ENCODE results near the gene RHEB.

The RHEB gene

GRCh38 chr7:151432658-151433521 is 86.8 kb downstream of the RHEB start:
- no peak for DNase-seq (ENCODE audit: low read depth in 2 of 2)

- DNase-seq (ENCODE audit: low read depth in 2 of 2) = no peak
Measured at GRCh38 chr7:151431768-151432311, 87.9 kb downstream of the RHEB start.

DNA sequence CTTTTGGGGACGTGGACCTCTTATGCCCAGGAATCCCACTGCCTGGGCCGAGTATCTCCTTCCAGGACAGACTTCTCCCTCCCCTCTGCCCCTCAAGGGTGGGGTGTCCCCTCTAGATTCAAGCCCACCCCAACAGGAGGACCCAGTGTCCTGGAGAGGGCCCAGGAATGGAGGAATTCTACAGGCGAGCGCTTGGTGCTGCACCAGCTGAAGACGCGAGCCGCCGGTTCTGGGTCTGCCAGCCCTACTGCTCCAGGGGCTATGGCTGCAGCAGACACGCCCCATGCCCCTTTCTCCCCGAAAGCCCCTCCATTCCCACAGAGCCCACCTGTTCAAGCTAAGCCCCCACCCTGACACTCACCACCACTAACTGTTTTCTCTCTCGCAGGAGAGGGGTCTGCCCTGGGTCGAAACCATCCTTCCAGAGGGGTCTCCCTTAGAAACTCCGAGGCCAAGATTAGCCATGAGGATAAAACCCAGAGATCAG is 88.4 kb downstream of the RHEB start:
- DNase-seq (ENCODE audit: low read depth in 2 of 2) = no peak

- DNase-seq (ENCODE audit: low read depth in 2 of 2) = no peak
Measured at GRCh38 chr7:151430391-151431205, 89.1 kb downstream of the RHEB start.

DNA sequence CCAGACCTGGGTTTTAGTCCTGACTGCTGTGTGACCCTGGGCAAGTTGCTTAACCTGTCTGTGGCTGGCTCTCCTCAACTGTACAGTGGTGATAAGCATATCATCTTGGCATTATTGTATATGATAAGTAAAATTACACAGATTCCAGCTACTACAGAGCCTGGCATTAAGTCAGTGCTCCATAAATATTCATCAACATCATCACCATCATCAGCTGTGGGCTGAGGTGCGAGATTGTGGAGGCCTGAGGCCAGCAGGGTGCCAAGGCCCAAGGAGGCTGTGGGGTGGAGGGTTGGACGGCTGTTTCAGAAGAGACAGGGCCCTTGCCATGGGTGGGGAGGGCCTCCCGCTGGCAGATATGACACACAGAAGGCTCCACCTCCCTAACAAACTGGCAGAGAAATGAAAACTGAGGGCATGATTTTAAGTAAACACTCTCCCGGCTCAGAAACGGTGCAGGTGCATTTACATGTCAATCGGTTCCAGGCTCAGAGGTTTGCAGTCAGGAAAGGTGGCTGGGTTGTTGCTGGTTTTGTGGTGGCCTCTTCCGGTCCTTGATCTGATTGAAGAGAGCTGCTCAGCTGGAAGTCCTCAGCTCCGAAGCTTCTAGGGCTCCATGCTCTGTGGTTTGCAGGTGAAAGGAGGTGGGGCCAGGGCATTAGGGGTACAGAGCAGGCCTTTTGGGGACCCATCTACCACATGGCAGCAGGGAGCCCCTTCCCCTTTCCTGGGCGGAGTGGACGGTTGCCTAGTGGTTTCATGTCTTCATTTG is 89.9 kb downstream of the RHEB start:
- peak in 1 of 2 donors; percentile 21 for DNase-seq (ENCODE audit: low read depth in 2 of 2)

GRCh38 chr7:151429237-151429559 is 90.5 kb downstream of the RHEB start:
- no peak for DNase-seq (ENCODE audit: low read depth in 2 of 2)

- no peak for DNase-seq (ENCODE audit: low read depth in 2 of 2)
Measured at GRCh38 chr7:151428378-151429236, 91.1 kb downstream of the RHEB start.

DNA sequence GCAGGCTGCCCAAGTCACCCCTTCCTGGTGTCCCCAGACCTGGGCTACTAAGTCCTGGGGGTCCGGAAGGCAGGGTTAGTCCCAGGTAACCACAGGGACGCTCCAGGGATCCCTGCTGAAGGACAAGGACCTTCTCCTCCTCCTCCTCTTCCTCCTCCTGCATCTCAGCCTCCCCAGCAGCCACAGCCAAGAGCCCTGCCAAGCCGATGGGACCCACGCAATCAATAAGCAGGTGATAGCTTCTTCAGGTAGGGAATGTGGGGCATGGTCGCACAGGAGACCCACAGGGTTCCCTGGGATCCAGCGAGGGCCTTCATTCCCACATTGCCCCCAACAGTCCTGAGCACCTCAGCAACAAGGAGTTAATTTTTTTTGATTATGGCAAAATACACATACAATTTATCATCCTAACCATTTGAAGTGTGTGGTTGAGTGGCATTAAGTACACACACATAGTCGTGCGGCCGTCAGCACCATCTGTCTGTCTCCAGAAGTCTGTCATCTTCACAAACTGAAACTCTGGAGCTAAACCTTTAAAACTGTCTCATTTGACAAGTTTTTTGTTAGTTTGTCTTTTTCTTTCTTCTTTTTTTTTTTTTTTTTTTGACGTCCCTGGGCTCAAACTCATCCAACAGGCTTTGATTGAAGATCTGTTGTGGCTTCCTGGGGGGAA is 91.9 kb downstream of the RHEB start:
- DNase-seq (ENCODE audit: low read depth in 2 of 2) = no peak

GRCh38 chr7:151426904-151427704 is 92.6 kb downstream of the RHEB start:
- DNase-seq (ENCODE audit: low read depth in 2 of 2) = no peak

GRCh38 chr7:151426441-151426903 is 93.2 kb downstream of the RHEB start:
- DNase-seq (ENCODE audit: low read depth in 2 of 2) = no peak

- no peak for DNase-seq (ENCODE audit: low read depth in 2 of 2)
Measured at GRCh38 chr7:151425670-151426440, 93.8 kb downstream of the RHEB start.

DNA sequence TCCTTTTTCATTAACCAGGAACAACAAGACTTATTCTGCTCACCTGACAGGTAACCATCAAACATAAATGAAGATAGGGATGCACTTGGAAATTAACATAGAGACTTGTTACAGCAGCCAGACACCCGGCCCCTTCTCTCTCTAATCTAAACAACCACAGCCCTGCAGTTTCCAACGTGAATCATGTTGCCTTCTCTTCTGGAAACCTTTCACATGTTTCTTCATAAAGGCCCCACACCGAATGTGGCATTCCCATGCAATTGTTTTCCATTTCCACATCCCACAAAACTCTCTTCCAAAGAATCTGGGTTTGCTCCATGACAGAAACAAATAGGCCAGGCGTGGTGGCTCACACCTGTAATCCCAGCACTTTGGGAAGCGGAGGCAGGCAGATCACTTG is 94.9 kb downstream of the RHEB start:
- DNase-seq (ENCODE audit: low read depth in 2 of 2) = no peak

GRCh38 chr7:151423936-151424335 is 95.8 kb downstream of the RHEB start:
- no peak for DNase-seq (ENCODE audit: low read depth in 2 of 2)

GRCh38 chr7:151423226-151423625 is 96.5 kb downstream of the RHEB start:
- DNase-seq (ENCODE audit: low read depth in 2 of 2) = no peak

GRCh38 chr7:151422212-151422611 is 97.5 kb downstream of the RHEB start:
- no peak for DNase-seq (ENCODE audit: low read depth in 2 of 2)

DNA sequence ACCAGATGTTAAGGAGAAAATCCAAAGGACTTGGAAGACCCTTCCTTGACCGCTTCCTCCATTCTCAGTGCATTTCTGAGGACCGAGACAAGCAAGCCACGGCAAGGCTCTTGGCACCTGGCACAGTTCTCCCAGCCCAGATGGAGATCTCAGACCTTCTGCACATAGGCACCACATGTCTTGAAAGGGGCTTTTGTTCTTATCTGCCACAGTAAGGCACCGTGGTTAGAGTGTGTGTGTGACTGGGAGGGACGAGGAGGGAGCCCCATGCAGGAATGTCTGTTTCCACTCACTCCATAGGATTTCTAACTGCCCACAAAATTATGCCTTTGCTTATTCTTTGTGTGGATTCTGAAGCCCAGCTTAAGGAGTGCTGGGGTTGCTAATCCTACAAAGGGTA is 99.6 kb downstream of the RHEB start:
- no peak for DNase-seq (ENCODE audit: low read depth in 2 of 2)

DNA sequence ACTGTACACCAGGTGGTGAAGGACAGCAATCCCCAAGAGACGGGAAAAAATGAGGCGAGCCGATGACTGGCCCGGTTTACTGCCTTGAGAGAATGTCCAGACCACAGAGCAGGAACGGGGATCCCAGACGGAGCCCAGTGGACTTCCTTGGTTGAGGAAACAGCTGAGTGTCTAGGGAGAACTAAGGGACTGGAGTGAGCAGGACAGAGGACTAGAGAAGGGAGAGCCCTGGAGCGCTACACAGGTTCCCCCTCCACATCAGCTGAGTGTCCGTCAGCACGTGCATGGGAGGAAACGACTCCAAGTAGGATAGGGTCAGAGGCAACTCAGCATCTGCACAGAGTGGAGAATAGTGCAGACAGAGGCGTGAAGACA is 102.8 kb downstream of the RHEB start:
- no peak for DNase-seq (ENCODE audit: low read depth in 2 of 2)

DNA sequence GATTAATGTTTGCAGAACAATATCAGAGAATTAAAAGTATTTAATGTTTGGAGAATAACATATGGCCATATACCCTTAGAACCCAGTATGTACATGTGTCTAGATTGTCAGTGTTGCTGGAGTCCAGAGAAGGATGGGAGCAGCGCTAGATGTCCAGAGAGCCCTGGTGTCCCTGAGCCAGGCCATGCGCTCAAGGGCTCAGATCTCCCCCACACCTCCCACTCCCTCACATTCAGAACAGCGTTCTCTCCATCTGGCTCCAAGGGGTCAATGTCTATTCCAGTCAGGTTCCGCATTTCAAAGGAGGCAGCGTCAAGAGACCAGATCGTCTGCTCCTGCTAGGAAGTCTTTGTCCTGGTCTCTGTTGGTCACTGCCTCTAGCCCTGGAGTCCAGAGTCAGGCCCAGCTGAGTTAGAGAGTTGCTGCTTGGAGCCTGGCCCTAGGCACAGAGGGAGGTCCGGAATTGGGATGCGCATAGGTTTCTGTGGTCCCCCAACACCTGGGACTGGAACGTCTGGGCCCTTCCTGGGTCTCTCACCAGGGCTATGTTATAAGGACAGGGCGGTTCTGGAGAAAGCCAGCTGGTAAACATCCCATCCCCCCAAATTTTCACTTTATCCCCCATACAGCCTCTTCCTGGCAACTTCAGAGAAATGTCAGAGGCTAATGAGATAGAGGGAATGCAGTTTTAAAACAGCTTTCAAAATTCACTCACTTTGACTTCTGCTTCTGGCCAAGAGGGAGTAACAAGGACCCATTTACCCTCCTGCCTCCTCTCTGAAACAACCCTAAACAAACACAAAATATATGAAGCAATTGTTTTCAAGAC is 103.4 kb downstream of the RHEB start:
- DNase-seq (ENCODE audit: low read depth in 2 of 2) = no peak
